Left renal cortex interstitium (tissue), 4 donors: ENCODE results near the gene SAG. TPM values are rescaled to one million over a fixed set of nuclear protein-coding genes. Genes with fewer than 3 reads are reported as not detected.
A peak's percentile ranks its signal among the peaks of the same experiment; 100 is the strongest.
"Not testable (repeated sequence)": the region's sequence is repeated elsewhere in the genome, so short reads cannot be mapped to it uniquely, and the experiment has no call there.

Source experiments
- DNase-seq, 4 donors: peaks; one replicate each; pipeline ENCODE4 v3.0.0-alpha.2; 2013; ENCODE audit warnings: low read depth in 4 of 4, low spot score in 2 of 4, missing footprints in 1 of 4
- polyA plus RNA-seq, 4 donors: library from polyadenylated mRNA; unstranded; fragments of 120-200 nt; gene quantifications; one replicate each; pipeline ENCODE4 v1.2.1, GENCODE V29; 2013; ENCODE audit not compliant: insufficient read length in 4 of 4

Gene SAG
- polyA plus RNA-seq, 4 donors: 0.04 to 0.24 (median 0.10) TPM

- no peak for DNase-seq
Measured at GRCh38 chr2:233328922-233329321, 21.3 kb downstream of the SAG start.

DNA sequence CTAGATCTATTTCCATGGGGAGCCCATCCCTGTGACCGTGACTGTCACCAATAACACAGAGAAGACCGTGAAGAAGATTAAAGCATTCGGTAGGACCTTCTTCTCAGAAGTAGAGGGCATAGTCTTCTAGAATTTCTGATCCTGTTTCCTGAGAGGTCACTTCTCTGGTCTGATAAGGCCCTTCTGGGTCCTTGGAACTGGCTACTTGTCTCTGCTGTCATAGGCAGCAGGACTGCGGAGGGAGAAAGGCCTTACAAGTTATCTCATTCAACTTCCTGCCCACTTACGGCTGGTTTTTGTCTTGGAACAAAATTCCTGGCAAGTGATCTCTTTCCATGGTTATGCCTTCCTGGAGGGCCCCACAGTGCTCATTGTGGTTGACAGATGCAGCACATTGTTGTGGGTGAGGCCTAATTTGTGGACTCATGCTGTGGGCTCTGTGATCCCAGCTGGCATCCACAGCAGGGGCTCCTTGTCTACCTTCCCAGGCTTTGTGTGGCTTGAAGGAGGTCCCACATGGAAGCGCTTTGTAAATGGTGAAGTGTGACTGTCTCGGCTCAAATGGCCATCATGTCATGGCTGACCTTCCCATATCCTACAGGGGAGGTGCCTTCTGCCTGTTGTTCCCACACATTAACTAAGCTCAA, 22.0 kb downstream of the SAG start:
- no peak for DNase-seq

DNA sequence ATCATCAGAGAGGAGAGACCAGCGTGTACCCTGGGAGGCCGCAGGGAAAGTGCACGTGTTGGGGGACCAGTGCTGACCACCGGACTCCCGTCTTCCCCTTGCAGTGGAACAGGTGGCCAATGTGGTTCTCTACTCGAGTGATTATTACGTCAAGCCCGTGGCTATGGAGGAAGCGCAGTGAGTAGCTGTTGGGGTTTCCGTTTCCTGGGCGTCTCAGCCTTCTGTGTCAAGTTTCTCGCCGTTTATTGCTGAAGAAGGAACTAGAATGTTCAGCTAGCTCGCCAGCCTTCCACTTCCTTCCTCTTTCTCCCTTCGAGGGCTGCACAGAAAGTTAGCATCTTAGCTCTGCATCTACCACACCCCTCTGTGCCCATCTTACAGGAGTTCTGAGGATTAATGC, 23.9 kb downstream of the SAG start:
- no peak for DNase-seq

DNA sequence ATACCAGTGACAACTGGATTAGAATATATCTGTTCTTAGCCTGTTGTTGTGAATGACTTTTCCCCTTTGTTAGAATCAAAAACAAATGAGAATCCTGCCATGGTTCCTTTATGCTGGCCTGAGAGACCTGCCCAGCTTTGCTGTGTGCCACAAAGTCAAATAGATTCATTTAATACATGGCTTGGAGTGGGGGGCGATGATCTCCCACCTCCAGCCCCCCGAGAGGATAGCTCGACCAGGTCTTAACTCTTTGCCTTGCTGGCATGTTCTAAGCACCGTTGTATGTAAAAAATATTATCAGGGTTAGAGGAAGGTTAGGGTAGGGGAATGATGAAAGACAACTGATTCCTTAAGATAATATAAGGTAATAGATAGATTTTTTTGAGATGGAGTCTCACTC, 24.5 kb downstream of the SAG start:
- DNase-seq: no peak

GRCh38 chr2:233334915-233335314, 27.3 kb downstream of the SAG start:
- no peak for DNase-seq

GRCh38 chr2:233336091-233336490, 28.5 kb downstream of the SAG start:
- DNase-seq: not testable (repeated sequence)

DNA sequence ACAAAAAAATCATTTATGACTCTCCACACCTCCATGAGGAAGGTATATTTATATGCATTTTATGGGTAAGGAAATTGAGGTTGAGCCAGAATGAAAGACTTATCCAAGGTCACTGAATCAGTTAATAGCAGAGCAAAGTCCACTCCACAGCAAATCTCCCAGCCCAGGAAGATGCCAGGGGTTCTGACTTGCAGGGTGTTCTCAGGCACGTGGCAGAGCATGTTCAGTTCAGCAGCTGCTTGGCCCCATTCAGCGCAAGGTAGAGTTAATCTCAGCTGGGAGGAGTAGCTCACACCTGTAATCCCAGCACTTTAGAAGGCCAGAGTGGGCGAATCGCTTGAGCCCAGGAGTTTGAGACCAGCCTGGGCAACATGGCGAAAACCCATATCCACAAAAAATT, 28.9 kb downstream of the SAG start:
- DNase-seq: no peak

DNA sequence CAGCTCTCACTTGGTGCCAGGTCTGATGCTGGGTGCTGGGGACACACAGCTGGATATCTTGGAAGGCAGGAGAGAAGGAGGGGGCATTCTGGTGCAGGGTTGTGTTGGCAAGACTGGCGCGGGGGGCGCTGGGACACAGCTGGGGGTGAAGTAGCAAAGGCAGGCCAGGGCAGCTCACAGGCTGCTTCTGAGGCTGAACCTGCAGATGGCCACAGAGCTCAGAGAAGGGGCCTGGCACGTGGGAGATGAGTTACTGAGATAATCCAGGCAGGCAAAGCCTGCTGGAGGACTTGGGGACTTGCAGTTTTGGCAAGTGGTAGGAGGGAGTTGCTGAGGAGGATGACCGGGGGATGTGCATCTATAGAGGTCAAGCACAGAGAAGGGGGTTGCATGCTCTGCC, 30.4 kb downstream of the SAG start:
- no peak for DNase-seq

DNA sequence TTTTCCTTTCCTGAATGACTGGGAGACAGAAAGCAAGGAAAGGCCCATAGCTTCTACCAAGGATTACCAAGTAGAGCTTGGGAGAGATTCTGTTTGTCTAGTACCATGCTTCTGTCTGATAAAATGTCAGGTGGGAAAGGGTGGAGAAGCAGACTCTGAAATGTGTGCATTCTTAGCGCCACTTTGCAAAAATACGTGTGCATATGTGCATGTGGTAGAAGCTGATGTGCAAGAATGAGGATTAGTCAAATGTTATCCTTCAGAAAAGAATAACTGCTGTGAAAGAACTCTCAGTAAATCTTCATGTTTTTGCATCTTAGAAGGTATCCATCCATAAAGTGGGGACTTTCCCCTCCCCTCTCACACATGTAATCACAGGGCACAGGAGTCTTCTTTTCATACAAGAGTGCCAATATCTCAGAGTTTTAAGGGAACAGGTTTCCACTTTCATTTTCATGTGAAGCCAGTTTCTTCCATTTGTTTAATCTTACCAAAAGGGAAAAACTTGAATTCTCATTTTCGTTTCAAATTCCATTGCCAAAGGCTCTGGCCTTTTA, 31.3 kb downstream of the SAG start:
- no peak for DNase-seq

- DNase-seq: no peak
Measured at GRCh38 chr2:233339427-233339826, 31.8 kb downstream of the SAG start.

DNA sequence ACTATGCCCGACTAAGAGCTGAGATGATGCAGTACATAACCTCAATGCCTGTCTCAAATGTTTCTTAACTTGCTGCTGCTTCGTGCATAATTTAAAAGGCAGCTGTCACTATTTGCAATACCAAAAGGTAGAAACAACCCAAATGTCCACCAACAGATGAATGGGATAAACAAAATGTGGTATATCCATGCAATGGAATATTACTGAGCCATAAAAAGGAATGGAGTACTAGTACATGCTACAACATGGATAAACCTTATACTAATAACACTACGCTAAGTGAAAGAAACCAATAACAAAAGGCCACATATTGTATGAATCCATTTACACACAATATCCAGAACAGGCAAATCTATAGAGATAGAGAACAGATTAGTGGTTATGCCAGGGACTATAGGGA, 33.7 kb downstream of the SAG start:
- no peak for DNase-seq

GRCh38 chr2:233342301-233342700, 34.7 kb downstream of the SAG start:
- no peak for DNase-seq

DNA sequence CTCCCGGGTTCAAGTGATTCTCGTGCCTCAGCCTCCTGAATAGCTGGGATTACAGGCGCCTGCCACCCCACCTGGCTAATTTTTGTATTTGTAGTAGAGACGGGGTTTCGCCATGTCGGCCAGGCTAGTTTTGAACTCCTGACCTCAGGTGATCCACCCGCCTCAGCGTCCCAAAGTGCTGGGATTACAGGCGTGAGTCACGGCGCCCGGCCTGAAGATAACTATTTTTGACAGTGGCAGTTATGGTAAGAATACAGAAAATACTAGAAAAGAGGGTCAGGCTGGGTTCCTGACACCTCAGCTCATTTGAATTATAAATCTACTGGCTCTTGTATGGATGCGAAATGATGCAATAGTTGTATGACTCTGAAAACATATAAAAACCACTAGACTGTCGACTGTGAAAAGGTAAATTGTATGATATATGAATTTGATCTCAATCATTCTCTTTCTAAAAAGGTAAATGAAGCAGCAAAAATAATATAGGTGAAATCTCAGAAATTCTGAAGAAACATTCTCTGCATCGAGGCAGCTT, 35.6 kb downstream of the SAG start:
- DNase-seq: no peak

DNA sequence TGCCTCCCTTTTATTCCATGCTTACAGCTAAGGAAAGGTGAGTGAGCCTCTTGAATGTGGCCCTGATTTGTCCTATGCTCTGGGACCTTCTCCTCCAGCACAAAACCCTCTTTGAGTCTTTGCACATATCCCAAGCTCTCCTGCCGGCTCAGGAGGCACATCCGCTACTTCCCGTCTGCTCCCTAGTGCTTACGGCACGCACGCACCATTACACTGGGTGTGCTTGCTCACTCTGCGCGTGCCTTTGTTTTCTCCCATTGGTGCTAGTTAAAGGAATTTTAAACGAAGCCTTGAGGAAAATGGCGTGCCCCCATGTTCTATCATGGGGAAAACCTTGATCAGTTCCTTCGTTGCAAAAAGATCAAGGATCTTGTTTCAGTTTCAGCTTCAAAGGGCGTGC, 38.8 kb downstream of the SAG start:
- no peak for DNase-seq

GRCh38 chr2:233346930-233347329, 39.3 kb downstream of the SAG start:
- no peak for DNase-seq

DNA sequence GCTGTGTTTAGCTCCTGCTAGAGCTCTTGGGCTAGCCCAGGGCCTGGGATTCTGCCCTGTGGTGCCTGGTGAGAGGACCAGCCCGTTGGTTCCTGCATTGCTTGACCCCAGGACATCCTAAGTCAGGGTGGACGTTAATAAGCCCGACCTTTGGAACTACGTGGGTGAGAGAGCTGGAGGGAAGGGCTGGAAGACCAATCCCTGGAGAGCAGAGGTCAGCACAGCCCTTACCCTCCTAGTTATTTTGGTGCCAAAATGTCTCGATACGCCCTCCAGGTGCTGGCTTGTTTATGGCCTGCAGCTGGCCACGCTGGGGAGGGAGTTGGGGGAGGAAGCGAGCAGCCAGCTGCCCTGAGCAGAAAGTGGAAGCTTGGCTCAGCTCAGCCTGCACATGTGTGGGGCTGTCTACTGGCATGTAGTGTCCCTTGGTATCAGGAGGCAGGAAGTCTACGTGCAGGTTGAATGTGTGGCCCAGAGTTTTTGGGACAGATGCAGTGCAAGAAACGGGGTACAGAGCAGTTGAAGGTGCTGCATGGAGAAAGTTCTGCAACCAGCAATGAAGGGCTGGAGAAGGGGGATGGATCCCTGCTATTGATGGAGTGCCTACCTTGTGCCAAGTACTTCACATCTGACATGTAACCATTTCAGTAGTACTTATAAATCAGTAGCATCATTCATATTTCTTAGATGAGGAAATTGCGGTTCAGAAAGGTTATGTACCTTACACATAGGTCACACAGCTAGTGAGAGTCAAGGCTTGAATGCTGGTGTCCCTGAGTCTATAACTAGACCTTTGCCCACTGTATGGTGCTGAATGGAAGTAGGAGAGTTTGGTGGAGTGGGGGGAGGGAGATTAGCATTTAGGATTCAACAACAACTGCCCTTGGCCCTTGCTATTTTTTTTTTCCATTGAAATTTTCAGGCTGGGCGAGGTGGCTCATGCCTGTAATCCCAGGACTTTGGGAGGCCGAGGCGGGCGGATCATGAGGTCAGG, 41.7 kb downstream of the SAG start:
- DNase-seq: peak in 1 of 4 donors; percentile 32

DNA sequence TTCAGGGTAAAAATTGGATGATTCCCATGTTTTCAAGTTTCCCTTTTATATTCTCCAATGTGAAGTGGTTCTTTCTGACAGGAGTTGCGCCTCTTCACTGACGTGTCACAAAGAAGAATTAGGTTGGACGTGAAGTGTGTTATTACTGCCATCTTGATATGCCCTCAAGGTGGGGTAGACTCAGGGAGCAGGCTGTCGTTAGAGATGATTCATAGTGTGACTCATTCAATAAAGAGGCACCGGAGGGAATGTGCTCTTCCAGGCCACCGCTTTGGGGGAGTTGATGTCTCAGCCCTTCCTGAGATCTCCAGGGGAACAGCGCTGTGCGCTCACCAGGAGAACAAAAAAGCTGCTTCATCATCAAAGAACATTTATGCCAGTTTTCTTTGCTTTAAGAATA, 43.1 kb downstream of the SAG start:
- no peak for DNase-seq

- DNase-seq: no peak
Measured at GRCh38 chr2:233351423-233351822, 43.8 kb downstream of the SAG start.

- DNase-seq: no peak
Measured at GRCh38 chr2:233352141-233352842, 44.7 kb downstream of the SAG start.

- DNase-seq: no peak
Measured at GRCh38 chr2:233353101-233353768, 45.6 kb downstream of the SAG start.
